Sigmoid colon (tissue), 7 donors: ENCODE data around the gene ZBTB9. TPM values are rescaled to one million over a fixed set of nuclear protein-coding genes. Genes with fewer than 3 reads are reported as not detected.

Experiments
- DNase-seq: peaks from one replicate; pipeline ENCODE4 v3.0.0-alpha.2; 2019
- H3K27ac ChIP-seq, 4 donors: fragments of 200-600 bp; sonication (generic); one replicate each; pipeline ENCODE4 v1.5.1; 2016 to 2019; ENCODE audit warnings: mild to moderate bottlenecking in 1 of 4
- H3K27me3 ChIP-seq, 3 donors: fragments of 200-600 bp; sonication (generic); one replicate each; pipeline ENCODE4 v1.5.1; 2019; ENCODE audit warnings: mild to moderate bottlenecking in 1 of 3
- H3K36me3 ChIP-seq, 4 donors: fragments of 200-600 bp; sonication (generic); one replicate each; pipeline ENCODE4 v1.5.1; 2016 to 2019
- H3K4me1 ChIP-seq, 4 donors: fragments of 200-600 bp; sonication (generic); one replicate each; pipeline ENCODE4 v1.5.1; 2017 to 2019
- H3K4me3 ChIP-seq, 4 donors: fragments of 200-600 bp; sonication (generic); one replicate each; pipeline ENCODE4 v1.5.1; 2017 to 2019; ENCODE audit warnings: mild to moderate bottlenecking in 2 of 4, moderate library complexity in 1 of 4
- H3K9me3 ChIP-seq, 4 donors: fragments of 200-600 bp in 3 of 4; sonication (generic) in 3 of 4; one replicate each; pipeline versions ENCODE4 v1.5.1 to v1.6.1; 2013 to 2019
- EP300 ChIP-seq, 4 donors: sonication (generic); formaldehyde crosslinking; IDR thresholded peaks; one replicate each; pipeline ENCODE4 v1.6.1; 2017; ENCODE audit warnings: antibody characterized with exemption in 4 of 4
- POLR2A ChIP-seq, 2 donors: fragments of 450-650 bp; IDR thresholded peaks; one replicate each; pipeline ENCODE4 v1.6.1; 2016; ENCODE audit warnings: antibody characterized with exemption in 2 of 2, mild to moderate bottlenecking in 2 of 2, moderate library complexity in 2 of 2
- POLR2AphosphoS5 ChIP-seq, 4 donors: sonication (generic); formaldehyde crosslinking; IDR thresholded peaks; one replicate each; pipeline ENCODE4 v1.6.1; 2017; ENCODE audit warnings: antibody characterized with exemption in 4 of 4
- WGBS, 2 donors: extraction: QIAGEN DNeasy Blood & Tissue Kit; methylation state at CpG; one replicate each; pipeline ENCODE4 v1.1.7; 2013; 5-methylcytosine and 5-hydroxymethylcytosine counted together
- intact Hi-C: fragments of 100-400 bp; cut with DNase I; formaldehyde crosslinking; loops from one replicate; pipeline ENCODE4 v1.15.1; 2023
- polyA plus RNA-seq, 3 donors: library from polyadenylated mRNA; stranded (reverse); fragments of 200-250 nt; gene quantifications; one replicate each; pipeline ENCODE4 v1.2.3, GENCODE V29; 2013
- total RNA-seq, 4 donors: library from RNA; depleted of rRNA; stranded (reverse); fragments of >200 nt; gene quantifications; one replicate each; pipeline ENCODE4 v1.1.0, GENCODE V29; 2016
- TF ChIP-seq, protein P1 (sequence below), 4 experiments: fragments of 450-650 bp in 3 of 4; fragments of 200-600 bp in 1 of 4; IDR thresholded peaks; one replicate each; pipeline ENCODE4 v1.5.1; 2016 to 2019; ENCODE audit warnings: antibody characterized with exemption in 4 of 4, mild to moderate bottlenecking in 3 of 4, moderate library complexity in 2 of 4
- donor health status: healthy with polysubstance abuse.
- donor health status: Bipolar disorder and iron deficiency.
- donor health status: healthy.

Gene ZBTB9
- total and polyA plus RNA-seq, 7 donors: 0.60 to 4.2 (median 1.5) TPM

GRCh38 chr6:33488339-33488738, 34.0 kb downstream of the ZBTB9 start:
- Histone ChIP-seq H3K27ac (no peak overlapping the region), H3K4me3 (no peak overlapping the region), H3K27me3 (peaks cover 0 to 15% (median 0%) of the 10 kb centered on the region in 3 donors), H3K9me3 (no peaks in the 10 kb centered on the region), H3K36me3 (no peaks in the 10 kb centered on the region), H3K4me1 (no peaks in the 10 kb centered on the region)
- intact Hi-C loops: no loop called here
- TF ChIP-seq POLR2AphosphoS5 (IDR thresholded peaks at IDR 0.05) (no peak), EP300 (IDR thresholded peaks at IDR 0.05) (no peak), POLR2A (IDR thresholded peaks at IDR 0.05) (no peak)
- TF ChIP-seq, protein P1, sequence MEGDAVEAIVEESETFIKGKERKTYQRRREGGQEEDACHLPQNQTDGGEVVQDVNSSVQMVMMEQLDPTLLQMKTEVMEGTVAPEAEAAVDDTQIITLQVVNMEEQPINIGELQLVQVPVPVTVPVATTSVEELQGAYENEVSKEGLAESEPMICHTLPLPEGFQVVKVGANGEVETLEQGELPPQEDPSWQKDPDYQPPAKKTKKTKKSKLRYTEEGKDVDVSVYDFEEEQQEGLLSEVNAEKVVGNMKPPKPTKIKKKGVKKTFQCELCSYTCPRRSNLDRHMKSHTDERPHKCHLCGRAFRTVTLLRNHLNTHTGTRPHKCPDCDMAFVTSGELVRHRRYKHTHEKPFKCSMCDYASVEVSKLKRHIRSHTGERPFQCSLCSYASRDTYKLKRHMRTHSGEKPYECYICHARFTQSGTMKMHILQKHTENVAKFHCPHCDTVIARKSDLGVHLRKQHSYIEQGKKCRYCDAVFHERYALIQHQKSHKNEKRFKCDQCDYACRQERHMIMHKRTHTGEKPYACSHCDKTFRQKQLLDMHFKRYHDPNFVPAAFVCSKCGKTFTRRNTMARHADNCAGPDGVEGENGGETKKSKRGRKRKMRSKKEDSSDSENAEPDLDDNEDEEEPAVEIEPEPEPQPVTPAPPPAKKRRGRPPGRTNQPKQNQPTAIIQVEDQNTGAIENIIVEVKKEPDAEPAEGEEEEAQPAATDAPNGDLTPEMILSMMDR (IDR thresholded peaks at IDR 0.05): no peak
- 56 to 83% methylated on average over 7 of the region's 7 CpGs for WGBS, 2 donors
- DNase-seq: no peak

DNA sequence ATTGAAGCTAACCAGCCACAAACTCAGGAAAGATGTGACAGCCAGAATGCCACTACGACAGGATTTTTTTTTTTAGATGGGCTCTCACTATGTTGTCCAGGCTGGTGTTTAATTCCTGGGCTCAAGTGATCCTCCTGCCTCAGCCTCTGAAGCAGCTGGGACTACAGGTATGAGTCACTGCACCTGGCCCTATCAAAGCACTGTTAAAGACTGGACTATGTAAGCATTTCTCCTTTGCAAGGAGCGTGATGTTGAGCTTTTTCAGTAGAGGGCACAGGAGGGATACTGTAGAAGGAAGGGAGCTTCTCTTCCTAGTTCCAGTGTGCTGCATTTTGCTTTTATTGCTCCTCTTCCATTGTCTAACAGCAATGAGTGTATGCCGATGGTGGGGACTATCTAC, 35.8 kb downstream of the ZBTB9 start:
- 45 to 70% methylated on average over 3 of the region's 3 CpGs for WGBS, 2 donors
- no peak for TF ChIP-seq POLR2A (IDR thresholded peaks at IDR 0.05)
- TF ChIP-seq, protein P1 (IDR thresholded peaks at IDR 0.05): no peak
- no peak for TF ChIP-seq POLR2AphosphoS5 (IDR thresholded peaks at IDR 0.05)
- Histone ChIP-seq H3K36me3 (no peaks in the 10 kb centered on the region), H3K27ac (no peak overlapping the region), H3K4me3 (no peak overlapping the region), H3K4me1 (no peaks in the 10 kb centered on the region), H3K27me3 (peaks cover 0 to 15% (median 0%) of the 10 kb centered on the region in 3 donors), H3K9me3 (no peaks in the 10 kb centered on the region)
- intact Hi-C loops: no loop called here
- DNase-seq: no peak

DNA sequence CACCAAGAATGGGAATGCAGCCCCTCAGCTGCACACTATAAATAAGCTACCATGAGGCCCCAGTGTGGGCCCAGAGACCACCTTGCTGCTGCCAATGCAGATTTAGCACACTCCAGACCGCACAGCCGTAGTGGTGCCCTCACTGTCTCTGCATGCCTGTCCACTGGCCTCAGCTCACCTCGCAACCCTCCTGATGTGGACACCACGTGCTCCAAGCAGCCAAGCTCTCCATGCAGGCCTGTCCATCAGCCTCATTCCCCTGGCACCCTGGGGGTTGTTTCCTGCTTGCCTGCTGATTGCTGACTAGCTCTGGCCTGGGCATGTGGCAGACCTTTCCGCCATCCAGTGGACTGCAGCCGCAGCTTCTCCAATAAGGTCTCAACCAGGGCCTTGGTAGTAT, 36.2 kb downstream of the ZBTB9 start:
- TF ChIP-seq, protein P1 (IDR thresholded peaks at IDR 0.05): no peak
- TF ChIP-seq EP300 (IDR thresholded peaks at IDR 0.05) (no peak), POLR2AphosphoS5 (IDR thresholded peaks at IDR 0.05) (no peak), POLR2A (IDR thresholded peaks at IDR 0.05) (no peak)
- Histone ChIP-seq H3K4me1 (no peaks in the 10 kb centered on the region), H3K27ac (no peak overlapping the region), H3K4me3 (no peak overlapping the region), H3K27me3 (peaks cover 0 to 15% (median 0%) of the 10 kb centered on the region in 3 donors), H3K36me3 (no peaks in the 10 kb centered on the region), H3K9me3 (no peaks in the 10 kb centered on the region)
- intact Hi-C loops: no loop called here
- DNase-seq: no peak
- WGBS, 2 donors: 93 to 94% methylated on average over 6 of the region's 6 CpGs

DNA sequence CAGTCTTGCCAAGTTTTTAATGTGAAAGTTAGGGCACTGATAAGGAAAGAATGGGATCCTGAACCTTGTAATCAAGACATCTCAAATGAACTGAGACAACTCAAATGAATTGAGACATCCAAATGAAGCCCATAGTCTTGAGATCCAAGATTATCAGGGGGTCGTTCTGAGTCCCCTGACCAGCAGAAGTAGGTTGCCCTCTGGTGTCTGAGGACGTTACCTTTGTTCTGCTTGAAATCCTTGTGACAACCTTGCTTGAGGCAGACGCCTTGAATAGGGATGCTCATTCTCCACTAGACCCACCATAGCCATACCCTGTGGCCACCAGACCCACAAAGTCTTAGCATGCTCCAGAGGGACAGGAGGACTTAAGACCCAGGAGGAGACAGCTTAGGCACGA, 37.7 kb downstream of the ZBTB9 start:
- Histone ChIP-seq H3K4me3 (no peak overlapping the region), H3K27me3 (peaks cover 0 to 14% (median 0%) of the 10 kb centered on the region in 3 donors), H3K9me3 (no peaks in the 10 kb centered on the region), H3K27ac (no peak overlapping the region), H3K4me1 (no peaks in the 10 kb centered on the region), H3K36me3 (no peaks in the 10 kb centered on the region)
- intact Hi-C loops: no loop called here
- 49 to 56% methylated on average over 4 of the region's 4 CpGs for WGBS, 2 donors
- no peak for DNase-seq
- TF ChIP-seq POLR2A (IDR thresholded peaks at IDR 0.05) (no peak), POLR2AphosphoS5 (IDR thresholded peaks at IDR 0.05) (no peak), EP300 (IDR thresholded peaks at IDR 0.05) (no peak)
- TF ChIP-seq, protein P1 (IDR thresholded peaks at IDR 0.05): no peak

DNA sequence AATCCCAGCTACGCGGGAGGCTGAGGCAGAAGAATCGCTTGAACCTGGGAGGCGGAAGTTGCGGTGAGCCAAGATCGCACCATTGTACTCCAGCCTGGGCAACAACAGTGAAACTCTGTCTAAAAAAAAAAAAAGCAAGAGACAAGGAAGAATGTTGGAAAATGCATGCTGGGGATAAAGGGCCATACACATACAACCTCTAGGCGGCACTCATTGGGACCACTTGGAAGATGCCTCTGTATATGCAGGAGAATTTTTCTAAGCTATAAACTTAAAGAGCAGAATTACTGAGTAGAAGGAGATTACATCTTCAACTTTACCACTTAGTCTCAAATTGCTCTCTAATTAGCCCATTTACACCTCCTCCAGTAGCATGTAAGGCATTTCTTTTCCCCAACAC, 42.8 kb downstream of the ZBTB9 start:
- no peak for TF ChIP-seq POLR2AphosphoS5 (IDR thresholded peaks at IDR 0.05)
- no peak for TF ChIP-seq EP300 (IDR thresholded peaks at IDR 0.05)
- TF ChIP-seq, protein P1 (IDR thresholded peaks at IDR 0.05): no peak
- no peak for TF ChIP-seq POLR2A (IDR thresholded peaks at IDR 0.05)
- no peak overlapping the region for H3K4me3 ChIP-seq
- H3K27me3 ChIP-seq: no peaks in the 10 kb centered on the region
- no peak overlapping the region for H3K27ac ChIP-seq
- WGBS, 2 donors: 97% methylated on average over 7 of the region's 7 CpGs
- intact Hi-C loops: no loop called here
- H3K36me3 ChIP-seq: no peaks in the 10 kb centered on the region
- no peak for DNase-seq
- no peaks in the 10 kb centered on the region for H3K9me3 ChIP-seq
- no peaks in the 10 kb centered on the region for H3K4me1 ChIP-seq
